Right lobe of liver (tissue), 4 donors: ENCODE measurements around the gene ZNF346.

Experiments
- CTCF ChIP-seq, 4 donors: fragments of 200-600 bp in 3 of 4; fragments of 450-650 bp in 1 of 4; IDR thresholded peaks; one replicate each; pipeline versions ENCODE4 v1.5.1 to v1.8.0; 2016 to 2022; ENCODE audit warnings: antibody characterized with exemption in 4 of 4, mild to moderate bottlenecking in 2 of 4
- POLR2A ChIP-seq: fragments of 450-650 bp; IDR thresholded peaks from one replicate; pipeline ENCODE4 v1.6.1; 2017; ENCODE audit warnings: antibody characterized with exemption, mild to moderate bottlenecking
- donor health status: DM: no; HTN: no; CAD: no.
- donor health status: DM: no; HTN: no; CAD: no.
- donor health status: DM: no; HTN: yes; CAD: no.

- TF ChIP-seq POLR2A (no peak), CTCF (IDR thresholded peaks at IDR 0.05) (no peak)
These were observed 18.8 kb upstream of the ZNF346 start for GRCh38 chr5:177003649-177004048.
